HG03103 (cell line): ENCODE results near the gene TBXAS1.

Source experiments
- ATAC-seq: cut with Tn5 transposase; IDR thresholded peaks from one replicate; pipeline ENCODE4 v1.9.1; 2021; ENCODE audit warnings: low read depth; ENCODE audit not compliant: unreplicated experiment

Gene TBXAS1

DNA sequence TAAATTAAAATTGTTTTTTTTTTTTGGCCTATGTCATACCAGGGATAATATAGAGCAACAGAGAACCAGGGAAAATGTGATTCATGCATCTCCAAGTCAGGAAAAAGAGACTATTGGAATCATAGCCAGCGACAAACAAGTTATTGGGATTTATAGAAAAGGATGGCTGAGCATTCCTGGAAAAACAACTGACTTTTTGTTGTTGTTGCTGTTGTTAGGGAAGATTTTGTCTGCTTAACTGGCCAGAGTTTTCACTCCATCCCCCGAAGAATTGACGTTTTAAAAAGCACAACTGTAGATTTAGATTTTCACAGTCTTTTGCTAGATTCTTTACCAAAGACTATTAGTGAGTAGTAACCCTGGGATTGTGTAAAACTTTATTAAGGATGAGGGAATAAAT lies 112.4 kb downstream of the TBXAS1 start:
- no peak for ATAC-seq

DNA sequence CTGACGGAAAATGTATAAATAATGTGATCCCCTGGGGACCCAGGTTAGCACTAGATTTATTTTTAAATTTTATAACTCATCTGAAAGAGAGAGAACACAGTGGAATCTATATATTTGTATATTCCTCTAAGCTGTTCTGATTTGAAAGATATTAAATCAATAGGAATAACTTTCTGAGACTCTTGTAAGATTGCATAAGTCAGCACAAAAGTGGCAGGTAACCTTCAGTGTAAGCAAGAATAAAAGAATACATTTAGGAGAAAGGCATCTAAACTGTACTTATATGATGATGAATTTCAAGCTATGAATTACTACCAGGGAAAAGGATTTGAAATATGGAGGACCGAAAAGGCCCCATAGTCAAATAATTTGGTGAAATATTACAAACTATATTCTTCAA lies 112.8 kb downstream of the TBXAS1 start:
- no peak for ATAC-seq

DNA sequence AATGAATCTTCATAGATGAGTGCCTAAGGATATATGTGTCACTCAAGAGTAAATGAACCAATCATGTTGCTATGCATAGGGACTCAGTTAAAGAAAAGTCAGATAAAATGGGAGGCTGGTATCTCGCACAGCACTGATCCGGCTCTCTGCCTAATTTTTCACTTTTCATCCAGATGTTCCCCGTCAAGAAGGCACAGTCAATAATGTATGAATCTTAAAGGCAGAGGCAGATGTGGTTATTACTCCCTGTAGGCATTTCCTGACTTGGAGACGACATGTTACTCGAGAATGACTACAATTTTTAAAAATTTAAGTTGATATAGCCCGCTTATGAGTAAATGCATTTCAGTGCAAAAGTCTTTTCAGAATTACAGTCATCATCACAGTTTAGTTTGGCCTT lies 113.6 kb downstream of the TBXAS1 start:
- no peak for ATAC-seq

DNA sequence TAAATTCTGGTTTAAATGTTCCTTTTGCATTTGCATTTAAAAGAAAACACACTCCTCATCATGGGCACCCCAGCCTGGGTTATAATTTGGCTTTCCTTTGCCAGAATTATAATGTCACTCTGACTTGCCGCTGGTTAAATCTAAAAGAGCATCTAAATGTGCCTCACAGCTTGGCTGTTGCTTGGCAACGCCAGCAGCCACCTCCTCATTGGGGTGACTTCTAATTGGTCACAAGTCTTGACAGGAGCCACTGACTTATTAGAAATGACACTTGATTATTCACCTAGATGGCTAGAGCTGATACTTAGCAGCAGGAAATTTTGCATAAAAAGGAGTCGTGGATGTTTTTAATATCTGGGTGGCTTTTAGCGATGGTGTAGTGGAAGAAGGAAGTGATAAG lies 114.3 kb downstream of the TBXAS1 start:
- no peak for ATAC-seq

DNA sequence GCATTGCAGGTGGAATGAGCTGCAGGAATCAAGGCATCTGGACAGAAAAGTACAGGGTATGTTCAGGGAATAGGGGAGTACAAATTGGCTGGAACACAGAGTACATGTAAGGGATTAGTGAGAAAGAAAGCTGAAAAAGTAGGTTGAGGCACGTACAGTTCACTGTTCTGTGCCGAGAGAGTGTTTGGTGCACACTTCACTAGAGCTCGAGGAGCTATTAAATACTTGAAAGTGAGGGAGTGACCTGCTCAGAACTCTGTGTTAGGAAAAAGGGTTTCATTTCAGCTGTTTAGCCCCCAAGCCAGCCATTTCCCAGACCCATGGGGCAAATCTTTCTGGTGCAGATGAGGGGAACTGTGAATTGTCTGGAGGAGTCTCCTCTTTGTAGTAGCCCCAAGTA lies 115.2 kb downstream of the TBXAS1 start:
- no peak for ATAC-seq

DNA sequence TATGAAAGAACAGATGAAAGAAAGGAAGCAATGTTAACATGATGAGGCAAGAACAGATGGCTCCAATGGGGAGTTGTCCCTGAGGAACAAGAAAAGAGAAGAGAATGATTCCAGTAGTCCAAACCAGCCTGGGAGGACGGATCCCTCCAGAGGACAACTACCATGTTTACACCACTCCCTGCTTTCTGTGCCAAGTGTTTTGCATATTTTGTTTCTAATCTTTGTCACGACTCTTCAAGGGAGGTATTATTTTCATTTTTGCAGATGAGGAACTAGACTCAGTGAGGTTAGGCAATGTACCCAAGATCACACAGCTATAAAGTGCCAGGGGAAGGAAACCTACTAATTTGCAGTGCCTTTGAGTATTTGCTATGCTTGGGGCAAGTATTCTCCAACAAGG lies 117.5 kb downstream of the TBXAS1 start:
- ATAC-seq = no peak

DNA sequence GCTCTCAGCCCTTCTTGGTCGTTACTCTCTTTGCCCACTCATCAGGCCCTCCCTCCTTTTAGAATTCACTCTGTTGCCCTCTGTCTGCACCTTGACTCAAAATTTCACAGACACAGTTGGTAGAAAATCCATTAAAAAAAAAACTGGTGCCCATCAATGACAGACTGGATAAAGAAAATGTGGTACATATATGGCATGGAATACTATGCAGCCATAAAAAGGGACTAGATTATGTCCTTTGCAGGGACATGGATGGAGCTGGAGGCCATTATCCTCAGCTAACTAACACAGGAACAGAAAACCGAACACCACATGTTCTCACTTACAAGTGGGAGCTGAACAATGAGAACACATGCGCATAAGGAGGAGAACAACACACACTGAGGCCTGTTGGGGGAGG lies 118.0 kb downstream of the TBXAS1 start:
- no peak for ATAC-seq

DNA sequence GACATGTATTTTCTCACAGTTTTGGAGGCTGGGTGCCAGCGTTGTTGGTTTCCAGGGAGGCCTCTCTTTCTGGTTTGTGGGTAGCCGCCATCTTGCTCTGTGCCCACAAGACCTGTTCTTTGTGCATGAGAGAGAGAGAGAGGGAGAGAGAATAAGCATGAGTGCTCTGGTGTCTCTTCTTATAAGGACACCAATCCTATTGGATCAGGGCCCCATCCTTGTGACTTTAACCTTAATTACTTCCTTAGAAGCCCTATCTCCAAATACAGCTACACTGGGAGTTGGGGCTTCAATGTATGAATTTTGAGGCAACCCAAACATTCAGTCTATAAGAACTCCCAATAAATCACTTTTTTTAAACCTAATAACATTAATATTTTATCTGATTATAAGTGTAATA lies 119.1 kb downstream of the TBXAS1 start:
- ATAC-seq = no peak

DNA sequence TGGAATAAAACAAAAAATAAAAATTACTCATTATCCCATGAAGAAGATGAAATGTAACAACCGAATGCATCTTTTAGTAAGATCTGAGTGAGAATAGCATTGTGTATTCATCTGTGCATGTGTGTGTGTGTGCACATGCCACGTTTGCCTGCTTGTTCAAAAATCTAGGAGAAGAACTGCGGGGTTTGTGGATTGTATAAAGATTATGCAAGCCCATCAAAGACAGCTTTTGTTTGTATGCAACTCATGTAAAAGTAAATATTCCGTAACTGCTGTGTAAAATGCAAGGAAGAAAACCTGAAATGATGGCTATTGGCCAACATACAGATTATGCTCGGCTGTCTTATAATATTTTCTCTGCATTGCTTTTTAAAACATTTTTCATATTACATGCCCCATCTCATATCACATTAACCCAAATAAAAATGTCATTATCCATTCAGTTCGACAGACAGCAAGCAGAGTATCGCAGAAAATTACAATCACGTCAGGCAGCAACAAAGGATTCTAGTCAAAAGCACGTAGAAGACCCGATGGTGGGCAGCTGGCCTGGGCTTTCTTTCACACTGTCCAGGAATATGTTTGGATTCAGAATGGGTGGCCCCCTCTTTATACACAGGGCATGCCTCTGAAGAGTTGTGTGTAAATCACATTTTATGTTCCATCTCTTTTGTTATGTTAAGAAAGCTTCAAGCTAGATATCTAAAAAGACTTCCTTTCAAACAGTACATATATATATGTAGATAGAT lies 119.7 kb downstream of the TBXAS1 start:
- ATAC-seq = no peak

DNA sequence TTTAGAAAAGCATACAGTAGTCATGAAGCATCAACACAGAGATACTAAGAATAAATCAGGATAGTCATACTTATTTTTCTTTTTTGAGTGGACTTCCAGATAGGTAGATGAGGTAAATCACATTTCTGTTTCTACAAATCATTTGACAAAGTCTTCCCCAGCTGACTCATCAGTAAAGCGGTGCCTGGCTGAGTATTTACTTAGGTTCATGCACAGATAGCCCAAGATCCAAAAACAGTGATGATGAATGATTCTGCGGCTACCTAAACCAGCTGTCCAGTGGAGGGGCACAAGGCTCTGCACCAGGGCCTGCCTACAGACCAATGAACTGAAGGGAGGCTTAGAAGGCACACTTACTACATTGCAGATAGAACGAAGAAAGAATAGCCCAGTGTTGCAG lies 120.6 kb downstream of the TBXAS1 start:
- ATAC-seq = no peak

DNA sequence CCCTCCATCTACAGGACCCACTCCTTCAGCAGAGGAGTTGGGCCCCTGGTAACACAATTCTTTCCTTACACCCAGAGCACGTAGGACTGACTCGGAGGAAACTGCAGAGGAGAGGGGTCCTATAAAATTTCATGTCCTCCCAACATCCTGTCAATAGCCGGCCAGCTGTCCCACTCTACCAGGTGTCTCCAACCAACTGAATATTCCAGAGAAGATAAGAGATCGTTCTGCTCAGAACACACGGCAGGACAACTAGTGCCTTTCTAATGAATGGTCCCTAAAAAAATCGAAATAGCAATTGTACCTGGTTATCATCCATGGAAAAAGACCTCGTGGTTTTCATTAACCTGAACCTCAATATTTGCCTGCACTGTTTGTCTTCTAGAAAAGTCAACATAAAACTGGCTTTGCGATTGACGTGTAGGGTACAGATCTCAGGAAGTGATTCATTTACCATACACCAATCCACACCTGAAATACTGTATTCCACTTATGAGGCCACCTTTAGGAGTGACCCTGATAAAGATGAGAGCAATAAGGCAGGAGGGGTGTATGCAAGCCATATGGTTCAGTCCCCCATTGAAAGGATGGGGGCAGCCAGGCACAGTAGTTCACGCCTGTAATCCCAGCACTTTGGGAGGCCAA lies 121.9 kb downstream of the TBXAS1 start:
- ATAC-seq = no peak

DNA sequence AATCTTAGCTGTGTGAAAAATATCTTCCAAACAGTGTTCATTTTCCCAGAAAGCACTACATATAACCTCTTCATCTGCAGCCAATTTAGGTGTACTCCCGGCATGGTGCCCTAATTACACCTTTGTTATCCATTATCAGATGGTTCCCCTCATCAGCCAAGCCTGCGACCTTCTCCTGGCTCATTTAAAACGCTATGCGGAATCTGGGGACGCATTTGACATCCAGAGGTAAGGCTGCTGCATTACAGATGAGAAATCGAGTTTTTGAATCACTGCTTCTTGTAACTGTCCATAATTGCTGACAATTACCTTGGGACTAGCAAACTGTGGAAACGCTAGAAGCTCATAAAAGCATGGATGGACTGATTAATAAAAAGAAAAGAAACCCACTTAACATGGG lies 124.2 kb downstream of the TBXAS1 start:
- no peak for ATAC-seq

DNA sequence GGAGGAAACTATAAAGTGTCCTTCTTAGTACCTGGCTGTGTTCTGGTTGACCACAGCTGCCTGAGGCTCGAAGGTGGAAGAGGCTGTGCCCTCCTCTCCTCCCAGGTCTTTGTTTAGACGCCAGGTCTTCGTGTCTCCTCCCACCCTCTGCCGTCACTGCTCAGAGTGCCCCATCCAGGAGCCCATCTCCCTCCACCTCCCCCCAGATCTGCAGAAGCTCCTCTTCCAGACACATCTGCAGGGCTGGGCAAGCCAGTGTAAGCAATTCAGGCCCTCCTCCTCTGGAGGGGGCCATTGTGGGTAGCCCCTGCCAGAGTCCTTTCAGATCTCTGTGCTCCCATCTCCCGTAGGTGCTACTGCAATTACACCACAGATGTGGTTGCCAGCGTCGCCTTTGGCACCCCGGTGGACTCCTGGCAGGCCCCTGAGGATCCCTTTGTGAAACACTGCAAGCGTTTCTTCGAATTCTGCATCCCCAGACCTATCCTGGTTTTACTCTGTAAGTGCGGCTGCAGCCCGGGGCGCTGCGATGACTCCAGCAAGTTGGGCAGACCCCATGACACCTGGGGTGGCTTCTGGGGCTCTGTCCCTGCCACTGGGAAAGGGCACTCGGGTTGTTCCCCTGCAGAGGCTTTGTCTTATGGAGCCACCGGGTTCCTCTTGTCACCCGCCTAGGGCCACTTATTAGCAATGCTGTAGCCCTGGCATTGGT lies 126.2 kb downstream of the TBXAS1 start:
- no peak for ATAC-seq

DNA sequence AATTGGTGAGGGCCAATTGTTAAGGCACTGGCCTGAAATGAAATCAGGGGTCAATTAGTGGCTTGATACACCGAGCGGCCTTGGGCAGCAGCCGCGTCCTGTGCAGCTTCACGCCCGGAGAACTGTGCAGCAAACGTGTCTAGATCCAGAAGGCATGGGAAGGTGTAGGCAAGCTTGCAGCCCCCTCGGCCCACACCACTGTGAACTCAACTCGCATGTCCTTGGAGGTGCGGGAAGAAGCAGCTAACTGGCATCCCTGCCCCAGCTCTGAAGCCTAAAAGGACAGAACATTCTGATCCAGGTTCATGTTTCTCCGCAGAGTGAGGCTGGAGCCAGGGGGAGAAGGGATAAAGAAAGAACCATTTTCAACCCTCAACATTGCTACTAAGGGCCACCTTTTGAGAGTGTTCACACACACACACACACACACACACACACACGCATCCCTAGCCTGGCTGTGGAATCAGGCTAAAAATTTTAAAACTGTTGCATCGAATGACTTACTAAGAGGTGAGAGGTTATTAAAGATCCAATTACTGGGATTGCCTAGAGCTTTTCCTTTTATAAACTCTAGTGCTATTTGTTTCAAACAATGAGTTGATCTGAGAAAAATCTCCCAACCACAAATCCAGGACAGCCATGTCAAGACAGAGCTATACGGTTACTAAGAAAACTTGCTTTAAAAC lies 129.7 kb downstream of the TBXAS1 start:
- no peak for ATAC-seq

DNA sequence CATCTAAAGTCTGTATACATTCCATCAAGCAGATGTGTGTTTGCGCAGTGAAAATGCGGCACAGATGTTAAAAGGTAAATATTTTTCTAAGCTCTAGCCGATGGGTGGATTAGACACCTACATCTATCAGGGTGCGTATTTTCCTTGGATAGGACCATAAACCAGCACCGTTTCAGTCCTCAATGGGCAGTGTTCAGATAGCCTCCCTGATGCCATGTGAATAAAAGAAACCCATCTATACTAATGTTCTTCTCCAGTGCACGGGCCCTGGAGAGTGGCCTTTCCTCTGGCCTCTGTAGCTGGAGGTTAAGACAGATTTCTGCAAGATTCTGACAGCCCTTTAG lies 130.2 kb downstream of the TBXAS1 start:
- no peak for ATAC-seq

DNA sequence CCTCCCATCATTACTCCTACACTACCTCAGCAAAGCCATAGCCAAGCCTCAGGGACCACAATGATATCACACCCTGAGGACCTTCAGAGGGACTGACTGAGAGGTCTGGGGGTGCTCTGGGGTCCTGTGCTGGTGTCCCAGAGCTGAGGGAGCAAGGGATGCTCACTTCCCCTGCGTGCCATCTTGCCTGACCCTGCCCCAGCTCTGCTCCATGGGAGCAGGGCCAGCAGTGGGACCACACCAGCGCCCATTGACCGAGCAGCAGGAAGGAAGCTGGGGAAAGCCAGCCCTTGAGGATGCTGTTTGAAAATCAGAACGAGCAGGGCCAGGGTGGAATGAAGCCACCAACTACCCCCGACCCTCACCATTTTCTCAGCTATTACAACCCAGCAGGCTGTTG lies 130.7 kb downstream of the TBXAS1 start:
- no peak for ATAC-seq

DNA sequence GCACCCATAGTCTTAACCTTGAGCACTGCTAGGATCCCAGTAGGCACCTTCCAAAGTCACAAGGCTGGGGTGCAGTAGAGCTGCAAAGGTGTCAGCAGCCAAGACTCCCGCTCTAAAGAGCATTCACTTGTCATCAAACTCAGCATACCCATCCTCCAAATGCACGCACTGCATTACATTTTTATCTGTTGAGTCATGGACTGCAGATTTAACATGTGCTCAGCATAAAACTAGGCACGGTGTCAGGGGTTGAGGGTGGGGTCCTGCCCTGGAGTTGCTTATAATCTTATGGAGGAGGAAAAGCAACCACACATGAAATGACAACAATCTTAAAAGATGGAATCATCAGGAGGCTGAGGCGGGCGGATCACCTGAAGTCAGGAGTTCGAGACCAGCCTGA lies 131.1 kb downstream of the TBXAS1 start:
- ATAC-seq = no peak

DNA sequence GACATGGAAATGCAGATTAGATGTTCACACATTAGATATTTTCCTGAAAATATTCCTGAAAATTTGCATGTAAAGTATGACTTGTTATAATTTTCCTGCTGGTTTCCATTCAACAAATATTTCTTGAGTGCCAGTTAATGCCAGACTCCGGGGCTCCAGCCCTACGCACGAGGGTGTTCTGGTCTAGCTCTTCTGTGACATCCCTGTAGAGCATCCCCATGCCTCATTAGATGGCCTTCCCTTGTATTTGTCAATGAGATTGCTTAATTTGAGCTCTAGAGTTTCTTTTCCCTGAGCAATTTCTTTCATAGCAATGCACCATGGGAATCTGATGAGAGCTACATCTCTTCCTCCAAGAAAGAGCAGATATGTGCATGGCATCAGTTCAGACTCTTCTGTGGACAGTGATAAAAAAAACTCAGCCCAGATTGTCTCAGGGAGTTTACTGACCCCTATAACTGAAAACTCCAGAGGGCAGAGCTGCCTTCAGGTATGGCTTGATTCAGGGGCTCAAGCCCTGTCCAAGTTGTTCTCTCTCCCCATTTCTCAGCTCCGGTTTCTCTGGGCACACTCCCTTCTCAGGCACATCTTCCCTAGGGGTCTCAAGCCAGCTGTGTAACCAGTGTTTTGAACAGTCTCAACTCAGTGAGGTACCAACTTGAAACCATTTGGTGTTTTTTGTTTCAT lies 137.0 kb downstream of the TBXAS1 start:
- no peak for ATAC-seq

DNA sequence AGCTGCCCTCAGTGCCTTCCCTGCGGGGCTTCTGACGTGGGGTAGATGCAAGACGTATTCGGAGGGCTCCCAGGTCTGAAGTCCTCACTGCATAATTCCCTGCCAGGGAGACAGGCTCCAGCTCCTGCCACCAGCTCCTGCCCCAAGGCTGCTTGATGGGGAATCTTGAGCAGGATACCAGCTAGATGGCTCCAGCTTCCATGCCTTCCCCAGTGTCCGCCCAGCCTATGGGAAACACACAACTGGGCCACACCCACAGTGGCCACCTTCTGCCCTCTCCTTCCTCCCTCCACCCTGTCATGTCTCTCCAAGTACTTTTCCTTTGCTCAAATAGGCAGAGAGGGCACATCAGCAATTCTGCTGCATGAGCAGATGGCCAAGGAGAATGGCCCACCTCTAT lies 137.9 kb downstream of the TBXAS1 start:
- no peak for ATAC-seq

DNA sequence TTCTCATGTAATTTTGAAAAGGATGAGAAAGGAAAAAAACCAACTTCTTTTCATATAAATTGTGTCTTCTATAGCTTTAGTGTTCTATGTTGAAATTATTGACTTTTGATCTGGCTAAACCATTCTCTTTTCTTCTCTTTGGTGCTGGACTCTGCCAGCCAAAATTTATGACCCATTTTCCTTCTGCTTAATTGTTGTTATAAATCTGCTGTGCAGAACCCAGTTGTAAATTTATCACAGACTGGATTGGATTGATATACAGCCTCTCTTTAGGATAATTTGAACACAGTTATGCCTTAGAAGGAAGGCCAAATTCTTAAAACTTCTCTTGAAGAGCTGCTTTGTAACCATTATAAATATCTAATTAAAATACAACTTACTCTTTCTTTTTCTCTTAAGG lies 139.9 kb downstream of the TBXAS1 start:
- no peak for ATAC-seq

DNA sequence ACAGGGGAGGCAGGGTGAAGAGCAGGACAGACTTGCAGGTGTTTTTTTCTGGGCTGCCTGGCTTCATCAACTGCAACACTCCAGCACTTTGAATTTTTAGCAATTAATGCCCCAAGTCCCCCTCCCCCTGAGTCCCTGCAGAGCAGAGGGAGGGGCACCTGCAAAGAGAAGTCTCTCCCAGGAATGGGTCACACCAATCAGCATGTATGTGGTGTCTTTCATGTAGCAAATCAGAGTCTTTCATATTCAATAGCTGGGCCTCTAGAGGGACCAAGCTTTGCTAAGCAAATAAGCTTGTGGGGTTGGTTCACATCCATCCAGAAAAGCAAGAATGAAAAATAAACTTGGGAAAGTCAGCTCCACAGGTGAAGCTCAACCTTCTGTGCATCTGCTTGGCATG lies 143.0 kb downstream of the TBXAS1 start:
- ATAC-seq = no peak
